ENCODE measurements around the gene STX10. TPM values are rescaled to one million over a fixed set of nuclear protein-coding genes. Genes with fewer than 3 reads are reported as not detected.
A peak's percentile ranks its signal among the peaks of the same experiment; 100 is the strongest.

Gene STX10
- total and polyA plus RNA-seq, 12 donors: 18.7 to 69.9 (median 28.9) TPM

GRCh38 chr19:13162724-13163608, 12.8 kb upstream of the STX10 start:
- DNase-seq: peak; percentile 96 to 99
- peak overlapping the region; percentile 81 to 99 (median 96) for H3K27ac ChIP-seq
- no peaks in the 10 kb centered on the region for H3K27me3 ChIP-seq
- no peaks in the 10 kb centered on the region for H3K9me3 ChIP-seq
- 3 to 4% methylated on average over 58 of the region's 58 CpGs for WGBS, 2 donors
- ATAC-seq: peak; percentile 84 to 92 (median 87)
- H3K4me1 ChIP-seq: peaks cover 18 to 80% (median 61%) of the 10 kb centered on the region in 9 donors
- peak overlapping the region in 9 of 10 donors; percentile 17 to 55 (median 45) for H3K4me3 ChIP-seq
- intact Hi-C loops (cut with DNase I): loop anchor here in 2 of 10 donors (10.0 kb wide), 2 partner anchors 188 to 682 kb away; no protein-coding TSS in a partner anchor
- no peaks in the 10 kb centered on the region for H3K36me3 ChIP-seq
- TF ChIP-seq CTCF (IDR thresholded peaks at IDR 0.05): no peak

DNA sequence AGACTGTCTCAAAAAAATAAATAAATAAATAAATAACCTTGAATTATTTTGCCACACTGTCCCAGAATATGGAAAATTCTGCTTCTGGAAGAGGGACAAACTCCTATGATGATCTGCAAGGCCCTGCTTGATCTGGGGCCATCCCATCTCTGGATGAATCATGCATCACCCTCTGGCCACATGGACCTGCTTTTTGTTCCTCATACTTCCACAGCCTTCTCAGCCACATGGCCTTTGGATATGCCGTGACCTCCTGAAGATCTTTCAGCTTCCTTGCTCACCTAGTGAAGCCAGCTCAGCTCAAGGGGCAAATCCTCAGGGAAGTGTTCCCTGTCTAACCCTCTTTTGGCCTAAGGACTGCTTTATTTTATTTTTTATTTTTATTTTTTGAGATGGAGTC, 10.4 kb upstream of the STX10 start:
- peaks cover 13 to 82% (median 52%) of the 10 kb centered on the region in 9 donors for H3K4me1 ChIP-seq
- ATAC-seq (no peak), DNase-seq (no peak)
- H3K27me3 ChIP-seq: no peaks in the 10 kb centered on the region
- intact Hi-C loops (cut with DNase I): loop anchor here in 2 of 10 donors (10.0 kb wide), 2 partner anchors 186 to 684 kb away; no protein-coding TSS in a partner anchor
- H3K36me3 ChIP-seq: no peaks in the 10 kb centered on the region
- peak overlapping the region in 3 of 10 donors; percentile 30 to 99 (median 98) for H3K27ac ChIP-seq
- no peaks in the 10 kb centered on the region for H3K9me3 ChIP-seq
- H3K4me3 ChIP-seq: no peak overlapping the region
- 90 to 100% methylated on average over 1 of the region's 1 CpG for WGBS, 2 donors
- no peak for TF ChIP-seq CTCF (IDR thresholded peaks at IDR 0.05)

DNA sequence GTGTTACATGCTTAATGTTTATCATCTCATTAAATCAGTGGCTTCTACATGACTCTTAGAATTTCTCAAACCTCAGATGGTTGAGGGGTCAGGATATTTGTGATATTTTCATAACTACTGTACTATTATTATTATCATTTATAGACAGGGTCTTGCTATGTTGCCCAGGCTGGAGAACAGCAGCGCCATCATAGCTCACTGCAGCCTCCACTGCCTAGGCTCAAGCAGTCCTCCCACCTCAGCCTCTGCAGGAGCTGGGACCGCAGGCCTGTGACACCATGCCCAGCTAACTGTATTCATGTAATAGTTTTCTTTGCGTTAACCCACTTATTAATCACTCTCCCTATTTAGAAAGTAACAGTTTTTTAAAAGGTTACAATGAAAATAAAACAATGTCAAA, 9.5 kb upstream of the STX10 start:
- Histone ChIP-seq H3K27ac (peak overlapping the region in 1 of 10 donors; percentile 99), H3K4me3 (no peak overlapping the region), H3K27me3 (no peaks in the 10 kb centered on the region), H3K4me1 (peaks cover 10 to 82% (median 52%) of the 10 kb centered on the region in 9 donors), H3K36me3 (no peaks in the 10 kb centered on the region), H3K9me3 (no peaks in the 10 kb centered on the region)
- no peak for ATAC-seq
- no peak for DNase-seq
- TF ChIP-seq CTCF (IDR thresholded peaks at IDR 0.05): no peak
- WGBS, 2 donors: 96 to 98% methylated on average over 3 of the region's 3 CpGs
- intact Hi-C loops (cut with DNase I): loop anchor here in 5 of 10 donors (5.0 to 10.0 kb wide), 4 partner anchors 48 to 685 kb away; partner anchors contain the start of gene JUNB (in 1 of the 5)

GRCh38 chr19:13155472-13156359, 5.5 kb upstream of the STX10 start:
- Histone ChIP-seq H3K36me3 (peaks cover 0 to 11% (median 0%) of the 10 kb centered on the region in 9 donors), H3K27me3 (no peaks in the 10 kb centered on the region), H3K4me3 (peak overlapping the region; percentile 64 to 100 (median 88)), H3K4me1 (peaks cover 0 to 43% (median 25%) of the 10 kb centered on the region in 9 donors), H3K27ac (peak overlapping the region; percentile 86 to 100 (median 98)), H3K9me3 (no peaks in the 10 kb centered on the region)
- 11 to 18% methylated on average over 51 to 55 of the region's 55 CpGs for WGBS, 2 donors
- ATAC-seq: peak in 7 of 8 donors; percentile 5 to 29 (median 10)
- intact Hi-C loops (cut with DNase I): loop anchor here in 4 of 10 donors (1.0 to 10.0 kb wide), 4 partner anchors 9 to 689 kb away; partner anchors contain the start of gene JUNB (in 1 of the 4)
- peak; percentile 86 to 91 for DNase-seq
- TF ChIP-seq CTCF (IDR thresholded peaks at IDR 0.05): no peak

All from heart right ventricle (tissue), 16 donors.